NCI-H1417 treated with DMSO at 0.1 percent for 48 hours (cell line): ENCODE measurements around the gene PRDM8.
A peak's percentile ranks its signal among the peaks of the same experiment; 100 is the strongest.

ENCODE experiments used
- DNase-seq: peaks from one replicate; lab custom pipeline; 2025; lab: John Stamatoyannopoulos, UW

Gene PRDM8

GRCh38 chr4:80201252-80202151 is 4.2 kb downstream of the PRDM8 start:
- DNase-seq = no peak

DNA sequence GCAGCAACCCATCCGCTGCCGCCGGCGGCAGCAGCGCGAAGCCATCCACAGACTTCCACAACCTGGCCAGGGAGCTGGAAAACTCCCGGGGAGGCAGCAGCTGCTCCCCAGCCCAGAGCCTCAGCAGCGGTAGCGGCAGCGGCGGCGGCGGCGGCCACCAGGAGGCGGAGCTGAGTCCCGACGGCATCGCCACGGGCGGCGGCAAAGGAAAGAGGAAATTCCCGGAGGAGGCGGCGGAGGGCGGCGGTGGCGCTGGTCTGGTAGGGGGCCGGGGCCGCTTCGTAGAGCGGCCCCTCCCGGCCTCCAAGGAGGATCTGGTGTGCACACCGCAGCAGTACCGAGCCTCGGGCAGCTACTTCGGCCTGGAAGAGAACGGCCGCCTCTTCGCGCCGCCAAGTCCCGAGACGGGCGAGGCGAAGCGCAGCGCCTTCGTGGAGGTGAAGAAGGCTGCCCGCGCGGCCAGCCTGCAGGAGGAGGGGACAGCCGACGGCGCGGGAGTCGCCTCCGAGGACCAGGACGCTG is 4.9 kb downstream of the PRDM8 start:
- DNase-seq = peak; percentile 73

- no peak for DNase-seq
These were observed 5.6 kb downstream of the PRDM8 start for GRCh38 chr4:80202741-80203553.

GRCh38 chr4:80204433-80205011 is 7.2 kb downstream of the PRDM8 start:
- no peak for DNase-seq

DNA sequence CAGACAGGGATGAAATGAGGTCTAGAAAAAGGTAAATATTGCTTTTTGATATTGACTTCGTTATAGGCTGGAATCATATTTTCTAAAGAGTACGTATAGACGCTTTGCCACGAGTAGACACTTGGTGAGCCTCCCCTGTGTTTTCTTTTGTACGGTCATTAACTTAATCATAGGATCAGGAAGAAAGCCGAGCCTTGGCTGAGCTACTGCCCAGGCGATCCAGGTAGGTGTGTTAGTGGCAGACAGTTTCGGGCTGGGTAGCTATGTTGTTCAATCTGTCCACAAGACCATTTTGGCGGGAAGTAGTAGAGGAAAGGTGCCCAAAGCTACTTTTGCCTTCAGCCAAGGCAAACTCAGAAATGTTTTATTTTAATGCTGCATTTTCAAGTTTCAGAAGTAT is 8.8 kb downstream of the PRDM8 start:
- no peak for DNase-seq

- no peak for DNase-seq
These were observed 9.3 kb downstream of the PRDM8 start for GRCh38 chr4:80206521-80207171.

- DNase-seq = no peak
These were observed 9.9 kb downstream of the PRDM8 start for GRCh38 chr4:80207172-80207583.

- DNase-seq = no peak
These were observed 10.4 kb downstream of the PRDM8 start for GRCh38 chr4:80207664-80208063.

DNA sequence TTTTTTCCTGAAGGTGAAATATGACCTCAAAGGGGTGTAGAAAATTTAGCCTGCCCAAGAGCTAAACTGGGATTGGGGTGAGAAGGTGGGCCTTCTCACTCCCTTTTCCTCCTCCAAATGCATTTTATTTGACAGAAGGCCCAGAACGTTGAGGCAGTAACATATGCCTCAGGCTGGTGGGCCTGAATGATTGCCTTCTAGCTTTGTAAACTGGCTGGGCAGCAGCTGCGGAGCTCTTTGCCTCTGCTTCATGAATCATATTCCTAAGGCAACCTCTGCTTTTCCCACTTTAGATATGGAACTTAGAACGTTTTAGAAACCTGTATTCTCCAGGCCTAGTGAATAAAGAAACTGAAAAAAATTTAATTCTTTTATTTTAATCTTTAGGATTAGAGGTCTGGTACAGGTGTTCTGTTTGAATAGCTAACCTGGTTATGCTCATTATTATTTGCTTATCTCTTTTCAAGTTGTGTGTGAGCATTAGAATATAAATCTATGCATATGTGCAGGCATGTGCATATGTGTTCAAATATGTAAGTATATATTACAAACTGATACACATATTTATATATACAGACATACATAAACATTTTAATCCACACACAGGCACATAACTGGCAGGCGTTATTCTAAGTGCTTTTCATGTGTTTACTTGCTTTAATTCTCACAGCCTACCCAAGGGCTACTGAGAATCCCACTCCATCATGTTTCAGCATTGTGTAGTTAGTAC is 11.5 kb downstream of the PRDM8 start:
- DNase-seq = no peak

GRCh38 chr4:80209340-80209701 is 12.0 kb downstream of the PRDM8 start:
- DNase-seq = no peak

- no peak for DNase-seq
These were observed 13.2 kb downstream of the PRDM8 start for GRCh38 chr4:80210549-80210948.

DNA sequence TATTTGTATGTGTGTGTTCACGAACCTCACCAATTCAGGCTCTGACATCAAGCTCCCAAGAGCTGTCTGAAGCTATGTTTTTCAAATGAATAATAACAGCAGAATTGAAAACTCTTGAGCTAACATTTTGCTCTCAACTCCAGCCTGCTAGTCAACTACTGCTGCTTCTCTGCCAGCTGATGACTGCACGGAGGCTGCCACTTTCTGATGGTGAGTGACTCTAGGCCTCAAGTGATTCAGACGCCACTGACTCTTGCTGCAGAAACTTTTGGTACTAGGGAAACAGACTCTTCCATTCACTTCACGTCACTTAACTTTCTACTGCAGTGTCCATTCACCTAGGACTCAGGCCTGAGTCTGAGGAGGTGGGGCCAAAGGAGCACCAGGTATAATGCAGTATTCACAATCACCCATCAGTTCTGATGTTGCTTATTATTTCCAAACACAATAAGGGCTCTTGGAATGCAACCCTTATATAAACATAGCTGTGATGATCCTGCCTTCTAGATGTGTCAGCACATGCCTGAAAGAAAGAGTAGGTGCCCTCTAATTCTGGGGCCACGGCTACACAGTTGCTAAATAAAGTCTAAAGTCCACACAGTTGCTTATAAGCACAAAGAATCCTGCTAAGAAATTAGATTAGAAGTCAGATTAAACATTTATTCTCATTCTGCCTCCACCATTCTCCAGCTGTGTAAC is 16.0 kb downstream of the PRDM8 start:
- DNase-seq = no peak

DNA sequence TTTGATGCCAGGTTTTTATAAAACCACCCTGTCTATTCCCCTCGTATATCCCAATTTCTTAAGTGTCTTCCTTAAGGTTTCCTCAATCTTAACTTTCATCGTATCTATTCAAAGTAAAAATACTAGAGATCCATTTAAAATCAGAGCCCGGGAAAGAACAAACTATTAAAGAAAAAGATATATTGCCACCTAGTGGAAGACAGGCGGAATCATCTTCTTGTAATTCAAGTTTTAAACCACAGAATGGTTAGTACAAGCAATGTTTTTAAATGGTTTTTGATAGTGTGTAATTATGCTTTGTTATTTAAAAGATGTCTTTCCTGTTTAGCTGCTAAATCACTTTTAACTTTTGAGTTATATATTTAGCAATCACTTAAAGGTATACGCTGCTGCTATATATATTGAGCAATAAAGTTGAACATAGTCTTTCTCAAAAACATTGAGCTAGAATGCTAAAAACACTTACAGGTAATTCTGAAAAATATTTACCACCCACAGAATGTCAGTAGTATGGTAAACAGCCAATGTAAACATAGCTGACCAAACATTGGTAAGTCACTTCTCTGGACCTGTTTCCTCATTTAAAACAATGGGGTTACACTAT is 18.2 kb downstream of the PRDM8 start:
- peak; percentile 41 for DNase-seq

GRCh38 chr4:80216100-80216761 is 18.9 kb downstream of the PRDM8 start:
- DNase-seq = no peak

- no peak for DNase-seq
These were observed 22.2 kb downstream of the PRDM8 start for GRCh38 chr4:80219301-80220025.

- DNase-seq = no peak
These were observed 23.4 kb downstream of the PRDM8 start for GRCh38 chr4:80220711-80221110.

DNA sequence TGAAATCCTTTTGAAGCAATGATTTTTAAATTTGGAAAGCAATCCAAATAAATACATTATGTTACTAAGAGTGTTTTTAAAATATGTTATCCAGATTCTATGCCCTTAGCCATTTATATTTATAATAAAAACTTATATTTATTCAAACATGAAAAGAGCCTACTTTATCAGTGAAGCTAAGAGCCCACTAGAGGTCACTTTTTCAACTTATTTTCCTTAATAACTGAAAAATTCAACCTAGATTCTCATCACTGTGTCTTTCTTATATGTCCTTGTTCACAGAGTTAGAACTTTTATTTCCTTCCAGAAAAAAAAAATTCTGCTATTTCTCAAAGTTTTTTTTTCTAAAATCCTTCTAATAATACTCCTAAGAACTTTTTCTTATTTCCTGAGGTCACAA is 23.9 kb downstream of the PRDM8 start:
- no peak for DNase-seq

- no peak for DNase-seq
These were observed 28.3 kb downstream of the PRDM8 start for GRCh38 chr4:80225595-80225994.

GRCh38 chr4:80226094-80226493 is 28.8 kb downstream of the PRDM8 start:
- DNase-seq = no peak
